C1 segment of cervical spinal cord (tissue), 14 donors: ENCODE data around the gene ANKRD34C.

Source experiments
- DNase-seq, 14 donors: peaks; one replicate each; lab custom pipeline; 2025; lab: John Stamatoyannopoulos, UW

Gene ANKRD34C

DNA sequence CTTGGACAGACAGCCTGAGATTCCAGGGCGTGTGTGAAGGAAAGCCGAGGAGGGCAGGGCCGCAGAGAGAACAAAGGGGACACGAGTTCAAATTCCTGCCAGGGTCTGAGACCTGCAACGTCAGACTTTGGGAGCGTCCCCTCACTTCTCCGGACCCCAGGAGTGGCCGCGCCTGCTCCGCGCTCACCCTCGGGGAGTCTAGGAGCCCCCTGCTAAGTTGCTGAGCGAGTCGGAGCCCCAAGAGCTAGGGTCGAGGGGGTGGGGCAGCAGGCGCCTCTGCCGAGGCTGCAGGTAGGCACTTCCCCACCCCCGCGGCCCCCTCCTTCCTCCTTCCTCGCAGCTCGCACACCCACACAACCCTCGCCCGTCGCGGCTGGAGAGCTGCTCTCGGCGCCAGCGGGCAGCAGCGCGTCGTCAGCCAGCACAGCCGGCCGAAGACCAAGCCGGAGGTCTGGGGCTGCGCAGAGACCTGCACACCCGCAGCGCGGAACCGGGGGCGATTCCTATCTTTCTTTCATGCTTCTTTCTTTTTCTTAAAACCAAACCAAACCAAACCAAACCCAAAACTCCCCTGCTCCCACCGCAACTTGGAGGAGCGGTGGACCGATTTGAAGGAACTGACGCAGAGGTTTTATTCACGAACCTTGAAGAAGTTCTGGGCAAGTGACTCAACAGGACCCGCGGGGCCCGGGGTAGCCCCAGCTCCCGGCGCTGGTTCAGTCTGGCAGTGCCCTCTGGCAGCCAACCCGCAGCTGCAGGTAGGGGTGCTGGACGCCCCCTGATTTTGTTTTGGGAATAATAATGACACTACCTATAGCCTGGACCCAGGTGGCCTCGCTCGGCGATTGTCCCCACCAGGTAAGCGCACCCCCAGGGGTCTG lies at the start of gene ANKRD34C:
Gene ANKRD34C, plus strand, starts transcription at position 352 of the 881 bp plus-strand sequence. CDS start 10,563 bp downstream, outside the sequence.
- peak in 1 of 14 donors; percentile 57 for DNase-seq

- no peak for DNase-seq
Observed at GRCh38 chr15:79233236-79233635, 49.3 kb upstream of the ANKRD34C start.

GRCh38 chr15:79240036-79240435 lies 42.5 kb upstream of the ANKRD34C start:
- DNase-seq, result no peak

- DNase-seq, result no peak
Observed at GRCh38 chr15:79243723-79244122, 38.8 kb upstream of the ANKRD34C start.

GRCh38 chr15:79244876-79245275 lies 37.6 kb upstream of the ANKRD34C start:
- no peak for DNase-seq

GRCh38 chr15:79248183-79248582 lies 34.3 kb upstream of the ANKRD34C start:
- DNase-seq, result no peak

DNA sequence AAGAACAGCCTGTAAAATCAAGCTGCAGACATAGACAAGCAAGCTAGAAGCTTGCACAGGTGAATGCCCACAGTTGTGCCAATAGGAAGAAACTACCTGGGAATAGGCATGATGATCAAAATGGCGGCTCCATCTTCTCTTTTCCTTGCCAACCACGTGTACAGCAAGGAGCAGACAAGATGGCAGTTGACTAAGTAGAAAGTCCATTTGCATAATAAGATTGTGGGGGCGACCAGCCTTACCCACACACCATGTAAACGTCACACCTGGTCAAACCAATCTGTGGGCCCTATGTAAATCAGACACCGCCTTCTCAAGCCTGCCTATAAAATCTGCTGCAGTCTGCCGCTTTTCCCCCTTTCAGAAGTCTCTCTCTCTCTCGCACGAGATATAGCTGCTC lies 25.1 kb upstream of the ANKRD34C start:
- DNase-seq, result no peak

DNA sequence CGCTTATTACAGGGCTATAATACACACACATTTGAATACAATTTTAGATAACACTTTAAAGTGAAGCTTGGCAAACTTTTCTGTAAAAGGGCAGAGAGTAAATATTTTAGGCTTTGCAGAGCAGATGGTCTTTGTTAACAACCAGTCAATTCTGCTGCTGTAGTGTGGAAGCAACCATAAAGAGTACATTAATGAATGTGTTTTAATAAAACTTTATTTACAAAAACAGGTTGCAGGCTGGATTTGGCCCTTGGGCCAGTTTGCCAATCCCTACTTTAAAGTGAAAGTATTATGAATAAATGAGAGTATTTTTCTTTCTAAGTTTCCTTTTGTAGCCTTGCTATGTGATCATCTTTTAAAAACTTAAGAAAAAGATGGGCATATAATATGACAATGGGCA lies 20.7 kb upstream of the ANKRD34C start:
- DNase-seq, result no peak

DNA sequence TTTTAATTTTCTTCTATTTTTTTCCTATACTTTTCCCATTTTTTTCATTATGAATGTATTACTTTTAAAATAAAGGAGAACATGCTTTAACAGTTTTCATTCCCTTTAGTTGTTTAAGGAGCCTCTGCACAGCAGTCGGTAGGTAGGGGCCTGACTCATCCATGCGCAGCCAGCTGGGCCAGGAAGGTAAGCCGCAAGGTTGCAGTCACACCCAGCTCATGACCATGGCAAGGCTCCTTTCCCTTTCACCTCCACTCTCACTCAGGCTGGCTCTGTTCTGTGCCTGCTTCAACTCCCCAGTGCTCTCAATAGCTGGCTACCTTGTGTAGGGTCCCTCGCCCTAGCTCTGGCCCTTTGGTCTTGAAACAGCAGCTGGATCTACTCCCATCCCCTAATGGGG lies 17.4 kb upstream of the ANKRD34C start:
- DNase-seq, result no peak

GRCh38 chr15:79265987-79266579 lies 16.4 kb upstream of the ANKRD34C start:
- no peak for DNase-seq

DNA sequence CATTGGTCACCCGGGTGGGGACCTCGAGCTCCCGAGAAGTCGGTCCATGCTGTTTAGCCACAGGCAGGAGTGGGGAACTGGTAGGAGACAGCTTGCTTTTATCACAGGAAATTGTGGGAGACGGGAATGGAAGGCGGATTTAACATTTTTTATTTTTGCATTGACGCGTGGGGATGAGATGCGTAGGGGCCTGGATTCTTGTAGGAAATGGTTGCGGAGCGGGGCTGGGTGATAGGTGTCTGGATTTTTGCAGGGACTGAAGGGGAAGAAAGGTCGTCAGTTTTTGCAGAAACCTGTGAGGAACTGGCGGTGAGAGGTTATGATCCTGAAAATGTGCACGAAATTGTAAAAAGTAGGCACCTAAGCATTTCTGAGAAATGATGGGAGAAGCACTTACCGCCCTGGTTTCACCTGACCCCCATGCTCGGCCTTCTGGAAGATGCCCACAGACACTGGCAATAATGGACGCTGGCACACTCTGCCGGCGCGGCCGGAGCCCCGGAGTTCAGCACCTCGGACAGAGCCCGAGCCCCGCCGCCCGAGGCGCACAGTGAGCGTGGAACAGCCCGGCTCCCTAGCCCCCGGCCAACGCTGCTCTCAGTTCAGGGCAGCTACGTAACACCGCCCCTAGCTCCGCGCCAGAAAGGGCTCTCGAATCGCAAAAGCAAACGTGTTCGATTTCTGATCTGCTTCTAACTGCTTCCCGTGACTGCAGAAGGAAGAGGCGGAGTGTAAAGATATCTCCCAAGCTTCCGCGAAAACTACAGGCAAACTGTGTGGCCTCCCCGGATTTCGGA lies 928 bp downstream of the ANKRD34C start:
- DNase-seq, result peak in 9 of 14 donors; percentile 1 to 66 (median 9)

DNA sequence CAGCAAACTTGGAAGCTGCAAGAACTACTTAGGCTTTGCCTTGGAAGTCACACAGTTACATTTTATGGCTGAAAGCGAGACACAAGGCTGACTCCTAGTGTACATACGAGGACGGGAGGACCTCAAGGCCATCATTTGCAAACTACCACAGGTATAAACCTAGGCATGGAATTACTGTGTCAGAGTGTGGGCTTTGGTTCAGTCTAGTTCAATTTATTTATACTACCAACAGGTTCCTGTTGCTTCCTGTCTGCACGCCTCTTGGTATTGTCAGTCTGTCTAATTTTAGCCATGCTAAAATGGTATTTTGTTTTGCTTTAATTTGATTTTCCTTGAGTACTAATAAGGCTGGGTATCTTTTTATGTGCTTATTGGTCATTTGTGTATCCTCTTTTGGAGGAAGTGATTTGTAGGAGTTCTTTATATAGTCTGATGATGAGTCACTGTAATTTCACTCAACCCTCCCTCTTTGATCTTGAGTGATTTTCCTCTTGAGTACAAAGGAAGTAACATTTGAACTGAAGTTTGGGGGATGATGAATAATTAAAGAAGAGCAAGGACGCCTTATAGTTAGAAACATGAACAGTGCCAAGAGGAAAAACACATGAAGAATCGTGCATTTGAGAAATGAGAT lies 8.2 kb downstream of the ANKRD34C start:
- no peak for DNase-seq

DNA sequence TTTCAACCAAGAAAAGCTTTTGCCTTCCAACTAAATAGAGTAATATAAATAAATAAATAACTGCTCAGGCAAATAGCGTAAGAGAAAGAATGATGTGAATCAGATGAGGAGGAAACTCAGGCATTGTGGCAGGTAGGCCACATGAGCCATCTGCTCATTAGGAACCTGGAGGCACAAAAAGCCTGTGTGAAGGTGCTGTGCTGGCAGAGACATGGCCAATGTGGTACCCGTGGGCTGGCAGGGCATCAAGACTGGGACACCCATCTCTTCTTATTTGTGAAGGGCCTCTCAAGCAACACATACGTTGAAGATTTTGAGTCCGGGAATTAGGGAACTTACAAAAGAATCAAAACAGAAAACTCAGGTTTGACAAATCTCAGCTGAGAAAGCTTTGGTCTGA lies 9.5 kb downstream of the ANKRD34C start:
- peak in 1 of 14 donors; percentile 56 for DNase-seq

DNA sequence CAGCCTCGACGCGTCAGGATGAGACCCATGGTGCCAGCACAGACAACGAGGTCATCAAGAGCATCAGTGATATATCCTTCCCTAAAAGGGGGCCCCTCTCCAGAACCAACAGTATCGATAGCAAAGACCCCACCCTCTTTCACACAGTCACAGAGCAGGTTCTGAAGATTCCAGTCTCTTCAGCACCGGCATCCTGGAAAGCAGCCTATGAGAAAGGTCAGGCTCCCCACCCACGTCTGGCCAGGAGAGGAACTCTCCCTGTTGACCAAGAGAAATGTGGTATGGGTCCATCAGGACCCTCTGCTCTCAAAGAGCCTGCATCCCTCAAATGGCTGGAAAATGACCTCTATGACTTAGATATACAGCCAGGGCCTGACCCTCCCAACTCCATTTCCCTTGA lies 11.6 kb downstream of the ANKRD34C start:
- DNase-seq, result no peak

- no peak for DNase-seq
Observed at GRCh38 chr15:79296583-79296982, 14.1 kb downstream of the ANKRD34C start.

DNA sequence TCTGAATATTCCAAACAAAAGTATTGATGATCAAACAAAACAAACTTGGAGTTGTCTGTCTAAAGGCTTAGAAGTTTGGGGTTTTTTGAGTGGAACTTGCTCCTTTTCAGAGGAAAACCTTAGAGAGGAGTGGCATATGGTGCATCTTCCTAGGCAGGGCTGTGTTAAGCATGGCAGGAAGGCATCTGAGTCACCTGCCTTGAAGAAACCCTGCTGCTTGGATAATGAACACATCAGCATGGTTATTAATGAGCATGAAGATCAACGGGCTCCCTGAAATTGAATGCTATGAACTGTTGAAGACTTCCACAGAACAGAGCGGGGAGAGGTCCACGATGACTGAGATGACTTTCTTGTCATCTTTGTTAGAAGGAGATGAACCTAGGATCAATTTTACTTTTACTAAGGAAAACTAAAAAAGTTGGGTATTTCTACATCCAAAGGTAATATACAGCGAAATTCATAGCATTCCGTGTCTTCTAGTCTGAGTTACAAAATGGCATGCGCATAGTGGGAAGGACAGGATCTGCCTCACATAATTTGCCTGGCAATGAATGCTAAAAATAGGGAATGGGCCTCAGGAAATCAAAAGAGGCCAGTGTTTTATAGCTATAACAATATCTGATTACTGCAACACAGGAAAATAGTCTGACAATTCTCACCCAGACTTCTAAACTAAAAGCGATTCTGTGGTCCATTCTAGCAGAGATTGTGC lies 16.8 kb downstream of the ANKRD34C start:
- peak in 1 of 14 donors; percentile 5 for DNase-seq

GRCh38 chr15:79299841-79300235 lies 17.3 kb downstream of the ANKRD34C start:
- DNase-seq, result peak in 1 of 14 donors; percentile 24

DNA sequence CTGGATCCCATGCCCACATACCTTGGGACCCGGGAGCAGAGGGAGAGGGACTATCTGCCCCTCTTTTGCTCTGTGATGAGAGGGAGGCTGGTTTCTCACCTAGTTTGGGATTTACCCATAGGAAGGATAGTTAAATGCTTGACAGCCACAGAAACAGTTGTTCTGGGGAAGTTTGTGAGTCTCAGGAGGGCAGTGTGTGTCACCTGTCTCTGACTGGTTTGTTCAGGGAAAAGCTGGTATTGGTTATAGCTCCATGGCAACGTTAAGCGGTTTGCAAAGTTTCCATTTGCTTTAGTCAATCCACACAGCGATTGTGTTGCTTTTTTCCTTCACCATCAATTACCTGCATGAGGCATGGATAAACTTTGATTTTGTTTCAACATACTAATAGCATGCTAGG lies 24.7 kb downstream of the ANKRD34C start:
- DNase-seq, result no peak

GRCh38 chr15:79308874-79309273 lies 26.4 kb downstream of the ANKRD34C start:
- DNase-seq, result peak in 1 of 14 donors; percentile 6

- DNase-seq, result no peak
Observed at GRCh38 chr15:79310612-79310984, 28.1 kb downstream of the ANKRD34C start.
